NB4 (cell line): ENCODE measurements around the gene ZSWIM2.

ENCODE experiments used
- DNase-seq: peaks from one replicate; pipeline ENCODE4 v3.0.0; 2010; ENCODE audit warnings: low read depth
- H3K4me3 ChIP-seq: one replicate; pipeline ENCODE4 v1.5.1; 2011; ENCODE audit warnings: mild to moderate bottlenecking, low read depth, low read length, moderate library complexity
- MYC ChIP-seq: IDR thresholded peaks from 2 replicates; pipeline ENCODE4 v1.6.1; 2011; ENCODE audit warnings: low read depth, low read length
- POLR2A ChIP-seq: IDR thresholded peaks from 2 replicates; pipeline ENCODE4 v1.6.1; 2011; ENCODE audit warnings: mild to moderate bottlenecking; ENCODE audit not compliant: insufficient read length; ENCODE audit errors: extremely low read depth
- TF ChIP-seq, protein P1 (sequence below): IDR thresholded peaks from one replicate; pipeline ENCODE4 v1.5.1; 2012; ENCODE audit warnings: low read depth, low read length
- TF ChIP-seq, protein P2 (sequence below): IDR thresholded peaks from 2 replicates; pipeline ENCODE4 v1.6.1; 2011; ENCODE audit warnings: low read depth, low read length

Gene ZSWIM2

DNA sequence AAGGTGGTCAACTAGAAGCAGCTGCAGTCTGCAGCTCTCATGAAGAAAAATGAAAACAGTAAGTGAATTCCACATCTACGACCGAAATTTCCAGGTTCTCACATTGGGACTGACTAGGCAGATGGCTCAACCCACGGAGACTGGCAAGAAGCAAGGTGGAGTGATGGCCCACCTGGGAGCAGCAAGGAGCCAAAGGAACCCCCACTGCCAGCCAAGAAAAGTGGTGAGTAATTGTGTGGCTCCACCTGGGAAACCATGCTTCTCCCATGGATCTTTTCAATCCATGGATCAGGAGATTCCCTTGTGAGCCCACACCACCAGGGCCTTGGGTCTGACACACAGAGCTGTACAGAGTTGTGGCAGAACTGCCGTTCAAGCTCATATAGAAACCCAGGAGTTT is 64.0 kb downstream of the ZSWIM2 start:
- no peak overlapping the region for H3K4me3 ChIP-seq
- no peak for TF ChIP-seq MYC
- no peak for TF ChIP-seq POLR2A
- TF ChIP-seq, protein P1, sequence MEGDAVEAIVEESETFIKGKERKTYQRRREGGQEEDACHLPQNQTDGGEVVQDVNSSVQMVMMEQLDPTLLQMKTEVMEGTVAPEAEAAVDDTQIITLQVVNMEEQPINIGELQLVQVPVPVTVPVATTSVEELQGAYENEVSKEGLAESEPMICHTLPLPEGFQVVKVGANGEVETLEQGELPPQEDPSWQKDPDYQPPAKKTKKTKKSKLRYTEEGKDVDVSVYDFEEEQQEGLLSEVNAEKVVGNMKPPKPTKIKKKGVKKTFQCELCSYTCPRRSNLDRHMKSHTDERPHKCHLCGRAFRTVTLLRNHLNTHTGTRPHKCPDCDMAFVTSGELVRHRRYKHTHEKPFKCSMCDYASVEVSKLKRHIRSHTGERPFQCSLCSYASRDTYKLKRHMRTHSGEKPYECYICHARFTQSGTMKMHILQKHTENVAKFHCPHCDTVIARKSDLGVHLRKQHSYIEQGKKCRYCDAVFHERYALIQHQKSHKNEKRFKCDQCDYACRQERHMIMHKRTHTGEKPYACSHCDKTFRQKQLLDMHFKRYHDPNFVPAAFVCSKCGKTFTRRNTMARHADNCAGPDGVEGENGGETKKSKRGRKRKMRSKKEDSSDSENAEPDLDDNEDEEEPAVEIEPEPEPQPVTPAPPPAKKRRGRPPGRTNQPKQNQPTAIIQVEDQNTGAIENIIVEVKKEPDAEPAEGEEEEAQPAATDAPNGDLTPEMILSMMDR = no peak
- TF ChIP-seq, protein P2, sequence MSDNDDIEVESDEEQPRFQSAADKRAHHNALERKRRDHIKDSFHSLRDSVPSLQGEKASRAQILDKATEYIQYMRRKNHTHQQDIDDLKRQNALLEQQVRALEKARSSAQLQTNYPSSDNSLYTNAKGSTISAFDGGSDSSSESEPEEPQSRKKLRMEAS = no peak
- no peak for DNase-seq

DNA sequence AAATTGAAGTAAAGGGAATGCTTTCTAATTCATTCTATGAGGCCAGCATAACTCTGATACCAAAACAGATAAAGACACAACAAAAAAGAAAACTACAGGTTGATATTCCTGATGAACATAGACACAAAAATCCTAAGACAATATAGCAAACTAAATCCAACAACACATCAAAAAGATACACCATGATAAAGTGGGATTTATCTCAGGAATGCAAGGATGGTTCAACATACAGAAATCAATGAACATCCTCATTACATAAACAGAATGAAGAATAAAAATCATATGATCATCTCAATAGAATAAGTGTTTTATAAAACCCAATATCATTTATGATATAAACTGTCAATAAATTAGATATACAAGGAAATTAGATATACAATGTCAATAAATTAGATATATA is 65.7 kb downstream of the ZSWIM2 start:
- DNase-seq = no peak
- no peak overlapping the region for H3K4me3 ChIP-seq
- TF ChIP-seq, protein P1 = no peak
- TF ChIP-seq, protein P2 = no peak
- TF ChIP-seq POLR2A (no peak), MYC (no peak)

DNA sequence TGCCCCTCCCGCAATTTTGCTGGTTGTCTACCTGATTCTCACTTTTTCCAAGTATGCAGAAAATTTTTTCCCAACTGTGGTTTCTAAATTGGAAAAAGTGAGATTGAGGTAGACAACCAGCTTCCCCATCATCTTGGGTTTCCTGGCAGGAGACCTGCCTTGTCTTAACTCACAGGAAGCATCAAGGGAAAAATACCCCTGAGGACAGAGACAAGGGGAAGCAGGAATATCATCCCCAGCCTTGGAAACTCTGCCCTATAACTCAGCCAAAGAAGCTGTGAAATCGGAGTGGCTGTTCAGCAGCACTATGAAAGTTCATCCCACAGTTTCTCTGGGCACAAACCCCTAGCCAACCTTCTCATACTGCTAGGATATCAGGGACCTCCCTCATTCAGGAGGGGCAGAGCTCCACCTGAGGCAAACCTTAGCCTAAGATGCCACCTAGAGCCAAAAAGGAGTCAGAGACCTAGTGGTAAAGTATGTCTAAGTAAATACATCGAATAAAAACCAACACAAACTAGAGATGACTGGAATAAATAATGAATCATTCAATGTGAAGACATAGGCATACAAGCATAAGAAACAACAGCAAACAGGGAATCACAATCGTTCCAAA is 68.2 kb downstream of the ZSWIM2 start:
- peak; percentile 20 for DNase-seq
- TF ChIP-seq, protein P2 = no peak
- TF ChIP-seq, protein P1 = peak; percentile 1
- no peak overlapping the region for H3K4me3 ChIP-seq
